H9 (cell line): Measurements from ENCODE around the gene FXN. TPM values are rescaled to one million over a fixed set of nuclear protein-coding genes. Genes with fewer than 3 reads are reported as not detected.

Experiments used
- DNase-seq: peaks from one replicate; pipeline ENCODE4 v3.0.0-alpha.2; 2017
- H2AFZ ChIP-seq: one replicate; pipeline ENCODE4 v1.6.1; 2013; ENCODE audit warnings: mild to moderate bottlenecking, low read length, control low read depth, moderate library complexity
- H2AK5ac ChIP-seq: 2 replicates; pipeline ENCODE4 v1.6.1; 2013; ENCODE audit warnings: low read length, control low read depth, mixed read lengths; ENCODE audit not compliant: insufficient read length
- H2BK120ac ChIP-seq: one replicate; pipeline ENCODE4 v1.6.1; 2013; ENCODE audit warnings: low read depth, mild to moderate bottlenecking, low read length, control low read depth, inconsistent platforms; ENCODE audit not compliant: poor library complexity, severe bottlenecking
- H2BK12ac ChIP-seq: 2 replicates; pipeline ENCODE4 v1.6.1; 2013; ENCODE audit warnings: low read length, control low read depth, mixed read lengths, low read depth; ENCODE audit not compliant: insufficient read length
- H2BK15ac ChIP-seq: 2 replicates; pipeline ENCODE4 v1.6.1; 2013; ENCODE audit warnings: low read depth, low read length, control low read depth
- H2BK20ac ChIP-seq: one replicate; pipeline ENCODE4 v1.6.1; 2013; ENCODE audit warnings: low read depth, mild to moderate bottlenecking, low read length, control low read depth, inconsistent platforms; ENCODE audit not compliant: poor library complexity, severe bottlenecking
- H2BK5ac ChIP-seq: 2 replicates; pipeline ENCODE4 v1.6.1; 2013; ENCODE audit warnings: low read length, control low read depth, mixed read lengths; ENCODE audit not compliant: insufficient read length
- H3K14ac ChIP-seq: 2 replicates; pipeline ENCODE4 v1.6.1; 2013; ENCODE audit warnings: low read length, control low read depth; ENCODE audit not compliant: insufficient read depth
- H3K18ac ChIP-seq: 2 replicates; pipeline ENCODE4 v1.6.1; 2013; ENCODE audit warnings: low read depth, mild to moderate bottlenecking, mixed read lengths, low read length, control low read depth; ENCODE audit not compliant: insufficient read length
- H3K23ac ChIP-seq: 2 replicates; pipeline ENCODE4 v1.6.1; 2013; ENCODE audit warnings: low read length, control low read depth, mixed read lengths, low read depth; ENCODE audit not compliant: insufficient read length
- H3K23me2 ChIP-seq: 2 replicates; pipeline ENCODE4 v1.6.1; 2013; ENCODE audit warnings: low read depth, mild to moderate bottlenecking, mixed read lengths, low read length, control low read depth; ENCODE audit not compliant: insufficient read length, poor library complexity, severe bottlenecking
- H3K27ac ChIP-seq: 2 replicates; pipeline ENCODE4 v1.5.1; 2013; ENCODE audit warnings: low read length, control low read depth, mixed read lengths, low read depth; ENCODE audit not compliant: insufficient read length
- H3K27me3 ChIP-seq: 2 replicates; pipeline ENCODE4 v1.6.1; 2013; ENCODE audit warnings: low read length, control low read depth, inconsistent platforms; ENCODE audit not compliant: insufficient read depth
- H3K4ac ChIP-seq: 2 replicates; pipeline ENCODE4 v1.6.1; 2013; ENCODE audit warnings: low read depth, mild to moderate bottlenecking, control low read depth, inconsistent platforms, low read length, moderate library complexity
- H3K4me1 ChIP-seq: 2 replicates; pipeline ENCODE4 v1.6.1; 2013; ENCODE audit warnings: low read length, control low read depth, inconsistent platforms; ENCODE audit not compliant: insufficient read depth
- H3K4me2 ChIP-seq: 2 replicates; pipeline ENCODE4 v1.6.1; 2013; ENCODE audit warnings: low read length, control low read depth, mixed read lengths; ENCODE audit not compliant: insufficient read length, insufficient read depth
- H3K56ac ChIP-seq: 2 replicates; pipeline ENCODE4 v1.6.1; 2013; ENCODE audit warnings: low read depth, mild to moderate bottlenecking, mixed read lengths, low read length, control low read depth; ENCODE audit not compliant: insufficient read length
- H3K79me1 ChIP-seq: 2 replicates; pipeline ENCODE4 v1.6.1; 2013; ENCODE audit warnings: low read depth, mild to moderate bottlenecking, moderate library complexity, low read length, control low read depth, inconsistent platforms; ENCODE audit not compliant: insufficient read depth, poor library complexity, severe bottlenecking
- H3K79me2 ChIP-seq: 2 replicates; pipeline ENCODE4 v1.6.1; 2013; ENCODE audit warnings: low read length, control low read depth, inconsistent platforms; ENCODE audit not compliant: insufficient read depth
- H3K9ac ChIP-seq: 2 replicates; pipeline ENCODE4 v1.6.1; 2013; ENCODE audit warnings: low read length, control low read depth, mixed read lengths; ENCODE audit not compliant: insufficient read length; ENCODE audit errors: extremely low read depth
- H3K9me3 ChIP-seq: one replicate; pipeline ENCODE4 v1.6.1; 2013; ENCODE audit warnings: low read depth, low read length, inconsistent platforms; ENCODE audit not compliant: control insufficient read depth
- H3T11ph ChIP-seq: one replicate; pipeline ENCODE4 v1.6.1; 2013; ENCODE audit warnings: mild to moderate bottlenecking, low read length, control low read depth, inconsistent platforms
- H4K20me1 ChIP-seq: one replicate; pipeline ENCODE4 v1.6.1; 2013; ENCODE audit not compliant: control insufficient read depth, insufficient read length, insufficient read depth
- H4K5ac ChIP-seq: 2 replicates; pipeline ENCODE4 v1.6.1; 2013; ENCODE audit warnings: low read depth, mild to moderate bottlenecking, mixed read lengths, low read length, control low read depth; ENCODE audit not compliant: insufficient read length
- H4K8ac ChIP-seq: replicated peaks from 2 replicates; pipeline ENCODE4 v1.6.1; 2013; ENCODE audit warnings: low read length, control low read depth, mixed read lengths, low read depth; ENCODE audit not compliant: insufficient read length
- H4K91ac ChIP-seq: 2 replicates; pipeline ENCODE4 v1.6.1; 2013; ENCODE audit warnings: low read depth, mild to moderate bottlenecking, moderate library complexity, mixed read lengths, low read length, control low read depth; ENCODE audit not compliant: insufficient read length
- H3K27ac Mint-ChIP-seq, 3 experiments: 2 replicates in 2 of 3; 3 replicates in 1 of 3; pipeline ENCODE4 v1.8.0; 2020 to 2021; ENCODE audit warnings: mixed read lengths in 3 of 3, mild to moderate bottlenecking in 1 of 3, moderate library complexity in 1 of 3
- H3K27me3 Mint-ChIP-seq: 2 replicates; pipeline ENCODE4 v1.8.0; 2021; ENCODE audit warnings: low read depth, mild to moderate bottlenecking, moderate library complexity, mixed read lengths
- H3K36me3 Mint-ChIP-seq, 3 experiments: 2 replicates in 2 of 3; 3 replicates in 1 of 3; pipeline ENCODE4 v1.8.0; 2020 to 2021; ENCODE audit warnings: low read depth in 3 of 3, mixed read lengths in 3 of 3; ENCODE audit not compliant: insufficient read depth in 1 of 3
- H3K4me1 Mint-ChIP-seq, 2 experiments: 2 replicates each; pipeline ENCODE4 v1.8.0; 2020; ENCODE audit warnings: mixed read lengths in 2 of 2
- H3K4me3 Mint-ChIP-seq, 2 experiments: 2 replicates in 1 of 2; 3 replicates in 1 of 2; pipeline ENCODE4 v1.8.0; 2020 to 2021; ENCODE audit warnings: mild to moderate bottlenecking in 2 of 2, mixed read lengths in 2 of 2, moderate library complexity in 1 of 2
- H3K9me3 Mint-ChIP-seq, 2 experiments: 2 replicates in 1 of 2; 3 replicates in 1 of 2; pipeline ENCODE4 v1.8.0; 2020; ENCODE audit warnings: mild to moderate bottlenecking in 2 of 2, mixed read lengths in 2 of 2, moderate library complexity in 1 of 2
- WGBS: extraction: QIAGEN DNeasy Blood & Tissue Kit; methylation state at CpG from one replicate; pipeline ENCODE4 v1.1.7; 2013; ENCODE audit warnings: missing lambda C conversion rate, low lambda C conversion rate, mixed read lengths; ENCODE audit not compliant: insufficient read length; ENCODE audit errors: extremely low coverage; 5-methylcytosine and 5-hydroxymethylcytosine counted together
- total RNA-seq: library from RNA; stranded (reverse); gene quantifications from 2 replicates; pipeline ENCODE4 v1.2.1, GENCODE V29; 2021
- TF ChIP-seq, protein P1 (sequence below): fragments of 200-600 bp; sonication (generic); conservative IDR thresholded peaks from 3 replicates; pipeline ENCODE4 v1.8.0; 2021; ENCODE audit warnings: antibody characterized with exemption, mild to moderate bottlenecking

FXN gene
- total RNA-seq, 1 experiment from 2014 or later: 34.4 TPM

DNA sequence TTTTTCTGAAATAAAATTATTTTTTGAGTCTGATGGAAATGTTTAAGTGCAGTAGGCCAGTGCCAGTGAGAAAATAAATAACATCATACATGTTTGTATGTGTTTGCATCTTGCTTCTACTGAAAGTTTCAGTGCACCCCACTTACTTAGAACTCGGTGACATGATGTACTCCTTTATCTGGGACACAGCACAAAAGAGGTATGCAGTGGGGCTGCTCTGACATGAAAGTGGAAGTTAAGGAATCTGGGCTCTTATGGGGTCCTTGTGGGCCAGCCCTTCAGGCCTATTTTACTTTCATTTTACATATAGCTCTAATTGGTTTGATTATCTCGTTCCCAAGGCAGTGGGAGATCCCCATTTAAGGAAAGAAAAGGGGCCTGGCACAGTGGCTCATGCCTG, 39.2 kb downstream of the FXN start:
- Mint-ChIP-seq H3K9me3 (no peaks in the 10 kb centered on the region), H3K27ac (no peak overlapping the region), H3K36me3 (peaks cover 1 to 9% (median 3%) of the 10 kb centered on the region in 3 experiments; a peak in 4 of 7 replicates), H3K4me1 (peaks cover 4 to 5% of the 10 kb centered on the region in 2 experiments; a peak in 3 of 4 replicates), H3K4me3 (no peak overlapping the region), H3K27me3 (no peaks in the 10 kb centered on the region)
- Histone ChIP-seq H2AFZ (no peak overlapping the region), H2BK120ac (no peak overlapping the region), H3K27me3 (no peaks in the 10 kb centered on the region), H3T11ph (no peak overlapping the region), H2AK5ac (no peak overlapping the region), H3K27ac (no peak overlapping the region), H2BK15ac (no peak overlapping the region), H4K8ac (no peak overlapping the region), H3K4ac (no peak overlapping the region), H3K23ac (no peak overlapping the region), H4K91ac (no peak overlapping the region), H3K4me1 (no peaks in the 10 kb centered on the region; the same call in 1 of the 2 replicates), H3K9ac (no peak overlapping the region), H3K18ac (no peak overlapping the region), H3K79me2 (no peaks in the 10 kb centered on the region), H3K14ac (no peak overlapping the region), H3K56ac (no peak overlapping the region), H3K9me3 (no peaks in the 10 kb centered on the region), H3K79me1 (no peaks in the 10 kb centered on the region), H4K20me1 (no peaks in the 10 kb centered on the region), H4K5ac (no peak overlapping the region), H3K23me2 (no peaks in the 10 kb centered on the region), H2BK20ac (no peak overlapping the region), H2BK5ac (no peak overlapping the region), H2BK12ac (no peak overlapping the region), H3K4me2 (no peak overlapping the region)
- no peak for DNase-seq
- no CpG with 5 or more reads among the region's 2 CpGs for WGBS
- TF ChIP-seq, protein P1, sequence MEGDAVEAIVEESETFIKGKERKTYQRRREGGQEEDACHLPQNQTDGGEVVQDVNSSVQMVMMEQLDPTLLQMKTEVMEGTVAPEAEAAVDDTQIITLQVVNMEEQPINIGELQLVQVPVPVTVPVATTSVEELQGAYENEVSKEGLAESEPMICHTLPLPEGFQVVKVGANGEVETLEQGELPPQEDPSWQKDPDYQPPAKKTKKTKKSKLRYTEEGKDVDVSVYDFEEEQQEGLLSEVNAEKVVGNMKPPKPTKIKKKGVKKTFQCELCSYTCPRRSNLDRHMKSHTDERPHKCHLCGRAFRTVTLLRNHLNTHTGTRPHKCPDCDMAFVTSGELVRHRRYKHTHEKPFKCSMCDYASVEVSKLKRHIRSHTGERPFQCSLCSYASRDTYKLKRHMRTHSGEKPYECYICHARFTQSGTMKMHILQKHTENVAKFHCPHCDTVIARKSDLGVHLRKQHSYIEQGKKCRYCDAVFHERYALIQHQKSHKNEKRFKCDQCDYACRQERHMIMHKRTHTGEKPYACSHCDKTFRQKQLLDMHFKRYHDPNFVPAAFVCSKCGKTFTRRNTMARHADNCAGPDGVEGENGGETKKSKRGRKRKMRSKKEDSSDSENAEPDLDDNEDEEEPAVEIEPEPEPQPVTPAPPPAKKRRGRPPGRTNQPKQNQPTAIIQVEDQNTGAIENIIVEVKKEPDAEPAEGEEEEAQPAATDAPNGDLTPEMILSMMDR: no peak
